Osteocyte (in vitro differentiated cells): ENCODE measurements around the gene HOXA7. TPM values are rescaled to one million over a fixed set of nuclear protein-coding genes. Genes with fewer than 3 reads are reported as not detected.
A peak's percentile ranks its signal among the peaks of the same experiment; 100 is the strongest.

Experiments
- DNase-seq: peaks from one replicate; pipeline ENCODE4 v3.0.0; 2021; ENCODE audit warnings: mixed read lengths; ENCODE audit not compliant: unreplicated experiment; ENCODE audit errors: extremely low spot score
- H3K27ac Mint-ChIP-seq: one replicate; pipeline ENCODE4 v1.8.0; 2021; ENCODE audit warnings: mild to moderate bottlenecking, mixed read lengths; ENCODE audit not compliant: unreplicated experiment
- H3K27me3 Mint-ChIP-seq: one replicate; pipeline ENCODE4 v1.8.0; 2021; ENCODE audit warnings: mixed read lengths; ENCODE audit not compliant: unreplicated experiment
- H3K36me3 Mint-ChIP-seq: one replicate; pipeline ENCODE4 v1.8.0; 2021; ENCODE audit warnings: mixed read lengths; ENCODE audit not compliant: unreplicated experiment
- H3K4me1 Mint-ChIP-seq: one replicate; pipeline ENCODE4 v1.8.0; 2021; ENCODE audit warnings: mixed read lengths; ENCODE audit not compliant: unreplicated experiment
- H3K4me3 Mint-ChIP-seq: one replicate; pipeline ENCODE4 v1.8.0; 2021; ENCODE audit warnings: mild to moderate bottlenecking, moderate library complexity, mixed read lengths; ENCODE audit not compliant: unreplicated experiment
- H3K9me3 Mint-ChIP-seq: one replicate; pipeline ENCODE4 v1.8.0; 2021; ENCODE audit warnings: mixed read lengths; ENCODE audit not compliant: unreplicated experiment
- total RNA-seq: library from RNA; stranded (reverse); gene quantifications from 2 replicates; pipeline ENCODE4 v1.2.1, GENCODE V29; 2021
- TF ChIP-seq, protein P1 (sequence below): fragments of 200-600 bp; sonication (generic); IDR thresholded peaks from 2 replicates; pipeline ENCODE4 v1.5.0; 2021; ENCODE audit warnings: antibody characterized with exemption, mild to moderate bottlenecking, moderate library complexity

Gene HOXA7
- total RNA-seq, 1 donor from 2014 or later = not detected

- no peak within 1 kb of the TSS for H3K27ac Mint-ChIP-seq
- DNase-seq = peak; percentile 75
- TF ChIP-seq, protein P1, sequence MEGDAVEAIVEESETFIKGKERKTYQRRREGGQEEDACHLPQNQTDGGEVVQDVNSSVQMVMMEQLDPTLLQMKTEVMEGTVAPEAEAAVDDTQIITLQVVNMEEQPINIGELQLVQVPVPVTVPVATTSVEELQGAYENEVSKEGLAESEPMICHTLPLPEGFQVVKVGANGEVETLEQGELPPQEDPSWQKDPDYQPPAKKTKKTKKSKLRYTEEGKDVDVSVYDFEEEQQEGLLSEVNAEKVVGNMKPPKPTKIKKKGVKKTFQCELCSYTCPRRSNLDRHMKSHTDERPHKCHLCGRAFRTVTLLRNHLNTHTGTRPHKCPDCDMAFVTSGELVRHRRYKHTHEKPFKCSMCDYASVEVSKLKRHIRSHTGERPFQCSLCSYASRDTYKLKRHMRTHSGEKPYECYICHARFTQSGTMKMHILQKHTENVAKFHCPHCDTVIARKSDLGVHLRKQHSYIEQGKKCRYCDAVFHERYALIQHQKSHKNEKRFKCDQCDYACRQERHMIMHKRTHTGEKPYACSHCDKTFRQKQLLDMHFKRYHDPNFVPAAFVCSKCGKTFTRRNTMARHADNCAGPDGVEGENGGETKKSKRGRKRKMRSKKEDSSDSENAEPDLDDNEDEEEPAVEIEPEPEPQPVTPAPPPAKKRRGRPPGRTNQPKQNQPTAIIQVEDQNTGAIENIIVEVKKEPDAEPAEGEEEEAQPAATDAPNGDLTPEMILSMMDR = no peak
- H3K9me3 Mint-ChIP-seq = no peaks in the 10 kb centered on the region
- peak within 1 kb of the TSS; percentile 83 for H3K4me3 Mint-ChIP-seq
- H3K27me3 Mint-ChIP-seq = peaks cover 86% of the 10 kb centered on the region
- H3K36me3 Mint-ChIP-seq = peaks cover 4% of the 10 kb centered on the region
- peaks cover 36% of the 10 kb centered on the region for H3K4me1 Mint-ChIP-seq
Measured at GRCh38 chr7:27199849-27200760, 43.6 kb upstream of the HOXA7 start, which contains the start of gene HOXA13. Gene HOXA13 (minus strand): TSS chr7:27200091. CDS start chr7:27200077, 14 bp downstream.

GRCh38 chr7:27198871-27199801 lies 42.7 kb upstream of the HOXA7 start:
- H3K27ac Mint-ChIP-seq = no peak overlapping the region
- TF ChIP-seq, protein P1 = no peak
- peak overlapping the region; percentile 62 for H3K4me3 Mint-ChIP-seq
- peaks cover 4% of the 10 kb centered on the region for H3K36me3 Mint-ChIP-seq
- peaks cover 30% of the 10 kb centered on the region for H3K4me1 Mint-ChIP-seq
- no peaks in the 10 kb centered on the region for H3K9me3 Mint-ChIP-seq
- DNase-seq = peak; percentile 84
- peaks cover 86% of the 10 kb centered on the region for H3K27me3 Mint-ChIP-seq

- Mint-ChIP-seq H3K27me3 (peaks cover 86% of the 10 kb centered on the region), H3K27ac (no peak overlapping the region), H3K4me3 (no peak overlapping the region), H3K9me3 (no peaks in the 10 kb centered on the region), H3K36me3 (peaks cover 2% of the 10 kb centered on the region), H3K4me1 (peaks cover 30% of the 10 kb centered on the region)
- no peak for DNase-seq
- TF ChIP-seq, protein P1 = no peak
Measured at GRCh38 chr7:27198138-27198841, 41.8 kb upstream of the HOXA7 start.

DNA sequence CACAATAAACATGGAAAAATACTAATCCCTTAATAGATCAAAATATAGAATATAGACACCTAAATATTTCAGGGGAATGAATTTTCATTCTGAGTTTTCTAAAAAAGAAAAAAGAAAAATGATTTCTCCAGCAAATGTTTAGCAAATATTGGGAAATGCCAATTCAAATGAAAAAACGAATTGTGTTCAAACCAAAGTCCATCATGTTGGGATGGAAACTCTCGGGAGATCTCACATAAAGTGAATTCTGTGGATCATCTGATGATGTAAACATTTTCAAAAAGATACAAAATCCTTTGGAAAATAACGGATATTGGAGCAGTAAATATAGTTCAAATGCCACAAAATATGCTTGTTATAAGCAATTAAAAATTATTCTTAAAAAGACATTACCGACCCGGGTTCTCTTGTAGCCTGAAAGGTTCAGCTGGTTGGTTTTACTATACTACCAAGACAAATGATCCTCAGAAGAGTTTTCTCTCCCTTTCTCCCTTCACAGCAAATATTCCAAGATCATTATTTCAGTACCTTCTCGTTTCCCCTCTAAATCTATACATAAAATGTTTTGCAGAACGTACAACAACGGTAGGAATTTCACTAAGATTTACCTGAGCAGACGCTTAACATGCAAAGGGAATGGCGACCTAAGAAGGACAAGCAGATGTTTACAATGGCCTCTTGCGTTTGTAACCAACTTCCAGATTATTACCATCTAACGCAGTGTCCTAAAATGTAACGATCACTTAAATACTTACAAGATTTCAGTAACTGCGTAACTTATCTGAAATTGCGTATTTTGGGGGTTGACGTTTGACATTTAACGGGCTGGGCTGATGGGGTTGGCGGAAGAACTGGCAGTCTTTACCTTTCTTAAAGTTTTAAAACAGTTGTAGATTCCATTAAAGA lies 40.9 kb upstream of the HOXA7 start:
- H3K27ac Mint-ChIP-seq = no peak overlapping the region
- DNase-seq = no peak
- peaks cover 2% of the 10 kb centered on the region for H3K36me3 Mint-ChIP-seq
- TF ChIP-seq, protein P1 = no peak
- peaks cover 83% of the 10 kb centered on the region for H3K27me3 Mint-ChIP-seq
- H3K4me1 Mint-ChIP-seq = peaks cover 33% of the 10 kb centered on the region
- no peaks in the 10 kb centered on the region for H3K9me3 Mint-ChIP-seq
- H3K4me3 Mint-ChIP-seq = no peak overlapping the region
